Panc1 (cell line): ENCODE results near the gene PHOX2A.

Experiments
- POLR2AphosphoS5 ChIP-seq: IDR thresholded peaks from 2 replicates; pipeline ENCODE4 v1.6.1; 2012; ENCODE audit warnings: mild to moderate bottlenecking, low read depth, low read length, moderate library complexity
- TF ChIP-seq, protein P1 (sequence below): fragments of 450-650 bp; IDR thresholded peaks from 2 replicates; pipeline ENCODE4 v1.5.1; 2017; ENCODE audit warnings: mild to moderate bottlenecking

DNA sequence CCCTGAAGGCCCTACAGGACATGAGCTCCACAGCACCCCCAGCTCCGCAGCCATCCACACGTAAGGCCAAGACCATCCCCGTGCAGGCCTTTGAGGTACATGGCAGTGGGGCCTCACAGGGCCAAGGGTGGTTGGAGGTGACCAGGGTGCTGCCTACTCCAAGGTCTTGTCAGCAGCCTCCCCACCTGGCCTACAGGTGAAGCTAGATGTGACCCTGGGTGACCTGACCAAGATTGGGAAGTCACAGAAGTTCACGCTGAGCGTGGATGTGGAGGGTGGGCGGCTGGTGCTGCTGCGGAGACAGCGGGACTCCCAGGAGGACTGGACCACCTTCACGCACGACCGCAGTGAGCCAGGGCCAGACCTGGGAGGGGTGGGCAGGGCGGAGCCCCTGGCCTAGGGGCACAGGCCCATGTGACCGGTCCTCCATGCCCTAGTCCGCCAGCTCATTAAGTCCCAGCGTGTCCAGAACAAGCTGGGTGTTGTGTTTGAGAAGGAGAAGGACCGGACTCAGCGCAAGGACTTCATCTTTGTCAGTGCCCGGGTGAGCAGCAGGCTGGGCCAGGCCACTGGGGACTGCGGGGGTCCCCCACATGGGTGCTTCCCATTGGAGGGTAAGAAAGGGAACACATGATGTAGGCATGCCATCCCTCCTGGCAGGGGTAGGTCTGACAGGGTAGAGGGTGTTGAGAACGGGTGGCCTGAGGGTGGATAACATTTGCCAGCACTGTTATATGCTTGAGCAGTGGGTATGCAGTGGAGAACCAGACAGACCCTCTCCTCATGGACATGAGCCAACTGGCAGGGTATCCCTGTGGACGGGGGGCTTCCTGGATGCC, 13.8 kb downstream of the PHOX2A start:
- TF ChIP-seq, protein P1, sequence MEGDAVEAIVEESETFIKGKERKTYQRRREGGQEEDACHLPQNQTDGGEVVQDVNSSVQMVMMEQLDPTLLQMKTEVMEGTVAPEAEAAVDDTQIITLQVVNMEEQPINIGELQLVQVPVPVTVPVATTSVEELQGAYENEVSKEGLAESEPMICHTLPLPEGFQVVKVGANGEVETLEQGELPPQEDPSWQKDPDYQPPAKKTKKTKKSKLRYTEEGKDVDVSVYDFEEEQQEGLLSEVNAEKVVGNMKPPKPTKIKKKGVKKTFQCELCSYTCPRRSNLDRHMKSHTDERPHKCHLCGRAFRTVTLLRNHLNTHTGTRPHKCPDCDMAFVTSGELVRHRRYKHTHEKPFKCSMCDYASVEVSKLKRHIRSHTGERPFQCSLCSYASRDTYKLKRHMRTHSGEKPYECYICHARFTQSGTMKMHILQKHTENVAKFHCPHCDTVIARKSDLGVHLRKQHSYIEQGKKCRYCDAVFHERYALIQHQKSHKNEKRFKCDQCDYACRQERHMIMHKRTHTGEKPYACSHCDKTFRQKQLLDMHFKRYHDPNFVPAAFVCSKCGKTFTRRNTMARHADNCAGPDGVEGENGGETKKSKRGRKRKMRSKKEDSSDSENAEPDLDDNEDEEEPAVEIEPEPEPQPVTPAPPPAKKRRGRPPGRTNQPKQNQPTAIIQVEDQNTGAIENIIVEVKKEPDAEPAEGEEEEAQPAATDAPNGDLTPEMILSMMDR, result no peak
- no peak for TF ChIP-seq POLR2AphosphoS5
